ENCODE measurements around the gene KCTD2. TPM values are rescaled to one million over a fixed set of nuclear protein-coding genes. Genes with fewer than 3 reads are reported as not detected.

KCTD2 gene
- total RNA-seq, 2 donors from 2014 or later = 14.8 to 18.1 TPM

DNA sequence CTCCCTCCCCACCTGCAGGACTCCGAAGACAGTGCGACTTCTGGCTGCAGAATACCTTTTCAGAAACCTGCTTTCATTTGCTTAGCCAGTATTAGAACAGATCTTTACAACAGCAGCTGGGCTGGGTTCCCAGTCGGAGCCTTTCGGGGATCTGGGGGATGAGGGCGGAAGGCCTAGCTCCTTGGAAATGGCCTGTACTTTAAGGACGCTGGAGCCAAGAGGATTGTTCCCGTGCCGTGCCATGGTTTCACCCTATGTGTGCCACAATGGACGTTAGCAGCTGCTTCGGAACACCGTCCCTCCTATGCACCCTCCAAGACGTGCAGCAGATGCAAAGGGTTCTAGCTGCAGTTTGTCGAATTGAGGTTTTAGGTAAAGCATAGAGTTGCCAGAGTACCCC, 16.2 kb downstream of the KCTD2 start:
- Histone ChIP-seq H3K4me3 (no peak overlapping the region), H3K4me1 (no peaks in the 10 kb centered on the region), H3K9me3 (no peaks in the 10 kb centered on the region), H3K27me3 (no peaks in the 10 kb centered on the region), H3K9ac (ENCODE audit: low read depth in 2 of 2, low read length in 2 of 2) (no peak overlapping the region), H3K36me3 (peaks cover 3% of the 10 kb centered on the region), H3K27ac (no peak overlapping the region)
- no peak for DNase-seq
- intact Hi-C loops (cut with DNase I) = no loop called here
- TF ChIP-seq, protein P1, sequence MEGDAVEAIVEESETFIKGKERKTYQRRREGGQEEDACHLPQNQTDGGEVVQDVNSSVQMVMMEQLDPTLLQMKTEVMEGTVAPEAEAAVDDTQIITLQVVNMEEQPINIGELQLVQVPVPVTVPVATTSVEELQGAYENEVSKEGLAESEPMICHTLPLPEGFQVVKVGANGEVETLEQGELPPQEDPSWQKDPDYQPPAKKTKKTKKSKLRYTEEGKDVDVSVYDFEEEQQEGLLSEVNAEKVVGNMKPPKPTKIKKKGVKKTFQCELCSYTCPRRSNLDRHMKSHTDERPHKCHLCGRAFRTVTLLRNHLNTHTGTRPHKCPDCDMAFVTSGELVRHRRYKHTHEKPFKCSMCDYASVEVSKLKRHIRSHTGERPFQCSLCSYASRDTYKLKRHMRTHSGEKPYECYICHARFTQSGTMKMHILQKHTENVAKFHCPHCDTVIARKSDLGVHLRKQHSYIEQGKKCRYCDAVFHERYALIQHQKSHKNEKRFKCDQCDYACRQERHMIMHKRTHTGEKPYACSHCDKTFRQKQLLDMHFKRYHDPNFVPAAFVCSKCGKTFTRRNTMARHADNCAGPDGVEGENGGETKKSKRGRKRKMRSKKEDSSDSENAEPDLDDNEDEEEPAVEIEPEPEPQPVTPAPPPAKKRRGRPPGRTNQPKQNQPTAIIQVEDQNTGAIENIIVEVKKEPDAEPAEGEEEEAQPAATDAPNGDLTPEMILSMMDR (IDR thresholded peaks at IDR 0.05) = no peak

DNA sequence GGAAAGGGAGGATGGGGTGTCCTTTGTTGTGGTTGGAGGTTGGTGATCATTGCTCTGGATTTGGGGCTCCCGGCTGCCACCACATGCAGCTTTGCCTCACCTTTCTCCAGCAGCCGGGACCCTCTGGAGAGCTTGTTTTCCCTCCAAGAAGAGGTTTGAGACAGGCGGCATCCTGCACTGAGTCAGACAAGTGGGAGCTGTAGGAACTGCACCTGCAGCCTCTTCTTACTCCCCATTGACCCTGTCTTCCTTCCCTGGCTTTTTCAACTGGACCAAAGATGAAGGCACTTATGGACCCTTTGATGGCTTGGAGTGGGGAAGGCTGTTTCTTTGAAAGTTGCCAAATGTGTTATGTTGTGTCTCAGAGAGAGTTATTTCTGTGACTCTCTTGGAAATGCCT, 16.6 kb downstream of the KCTD2 start:
- DNase-seq = no peak
- intact Hi-C loops (cut with DNase I) = no loop called here
- no peaks in the 10 kb centered on the region for H3K4me1 ChIP-seq
- TF ChIP-seq, protein P1 (IDR thresholded peaks at IDR 0.05) = no peak
- no peaks in the 10 kb centered on the region for H3K9me3 ChIP-seq
- H3K4me3 ChIP-seq = no peak overlapping the region
- peaks cover 3% of the 10 kb centered on the region for H3K36me3 ChIP-seq
- H3K27me3 ChIP-seq = no peaks in the 10 kb centered on the region
- no peak overlapping the region for H3K27ac ChIP-seq
- H3K9ac ChIP-seq (ENCODE audit: low read depth in 2 of 2, low read length in 2 of 2) = no peak overlapping the region

DNA sequence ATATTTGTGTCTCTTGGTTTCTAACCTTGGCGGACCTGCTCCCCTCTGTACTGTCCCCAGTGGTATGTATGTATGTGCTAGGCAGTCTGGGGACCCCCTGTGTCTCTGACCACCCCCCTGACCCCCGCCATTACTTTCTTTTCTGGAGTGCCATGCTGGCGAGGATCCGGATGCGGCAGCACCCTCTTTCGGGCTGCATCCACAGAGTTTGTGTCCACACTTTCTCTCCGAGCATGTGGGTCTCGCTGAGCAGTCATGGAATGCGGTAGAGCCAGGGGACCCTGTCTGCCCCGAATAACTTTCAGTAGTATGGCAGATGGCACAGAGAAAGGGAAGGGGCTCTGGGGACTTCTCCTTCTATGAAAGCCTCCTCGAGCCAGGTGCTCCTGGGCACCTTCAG, 17.0 kb downstream of the KCTD2 start:
- Histone ChIP-seq H3K36me3 (peaks cover 3% of the 10 kb centered on the region), H3K9ac (ENCODE audit: low read depth in 2 of 2, low read length in 2 of 2) (no peak overlapping the region), H3K4me1 (no peaks in the 10 kb centered on the region), H3K4me3 (no peak overlapping the region), H3K27me3 (no peaks in the 10 kb centered on the region), H3K9me3 (no peaks in the 10 kb centered on the region), H3K27ac (no peak overlapping the region)
- intact Hi-C loops (cut with DNase I) = no loop called here
- no peak for DNase-seq
- TF ChIP-seq, protein P1 (IDR thresholded peaks at IDR 0.05) = no peak

DNA sequence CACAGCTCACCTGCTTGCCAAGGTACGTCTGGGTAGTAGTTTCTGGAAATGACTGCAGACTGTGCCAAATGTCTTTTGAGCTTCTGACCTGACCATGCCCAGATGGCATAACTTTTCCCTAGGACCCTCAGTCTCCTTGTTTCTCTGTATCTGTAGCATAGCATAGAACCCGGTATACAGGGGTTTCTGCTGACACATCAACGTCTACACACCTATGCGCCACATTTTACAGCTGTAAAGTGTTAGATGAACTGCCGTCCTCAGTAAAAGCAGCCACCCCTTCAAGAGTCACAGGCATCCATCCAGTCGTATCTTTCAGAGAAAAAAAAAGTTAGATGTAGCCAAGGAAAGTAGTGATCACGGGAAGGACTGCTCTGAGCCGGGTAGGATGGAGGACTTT, 17.4 kb downstream of the KCTD2 start:
- Histone ChIP-seq H3K36me3 (peaks cover 3% of the 10 kb centered on the region), H3K27ac (no peak overlapping the region), H3K27me3 (no peaks in the 10 kb centered on the region), H3K9ac (ENCODE audit: low read depth in 2 of 2, low read length in 2 of 2) (no peak overlapping the region), H3K4me3 (no peak overlapping the region), H3K4me1 (no peaks in the 10 kb centered on the region), H3K9me3 (no peaks in the 10 kb centered on the region)
- intact Hi-C loops (cut with DNase I) = no loop called here
- TF ChIP-seq, protein P1 (IDR thresholded peaks at IDR 0.05) = no peak
- DNase-seq = no peak

DNA sequence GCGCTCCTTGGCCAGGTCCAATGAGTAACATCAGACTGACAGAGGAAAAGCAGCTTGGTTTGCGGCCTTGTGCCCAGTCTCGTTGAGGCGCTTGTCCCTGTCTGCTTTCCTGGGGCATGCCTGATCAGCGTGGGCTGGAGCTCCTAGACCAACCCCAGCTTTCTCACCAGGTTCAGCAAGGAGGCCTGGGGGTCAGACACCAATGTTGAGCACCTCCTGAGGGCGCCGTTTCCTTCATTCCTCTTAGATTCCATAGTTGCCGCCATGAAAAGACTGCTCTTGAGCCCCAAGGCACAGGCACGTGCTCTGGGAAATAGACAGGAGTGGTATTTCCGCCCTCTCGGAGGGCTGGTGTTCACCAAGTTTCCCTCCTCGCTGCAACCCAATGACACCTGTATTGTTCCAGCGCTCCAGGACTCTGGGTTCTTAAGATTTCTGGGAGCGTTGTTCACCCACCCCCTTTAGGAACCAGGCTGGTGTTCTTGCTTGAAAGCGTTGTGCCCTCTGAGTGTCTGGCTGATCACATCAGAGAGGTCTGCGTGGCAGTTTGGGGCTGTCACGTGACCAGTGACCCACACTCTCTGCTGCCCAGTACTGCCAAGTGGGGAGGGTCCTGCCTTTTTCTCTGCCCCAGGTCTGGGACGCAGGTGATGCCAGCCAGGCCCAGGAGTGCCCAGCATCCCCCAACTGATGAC, 18.0 kb downstream of the KCTD2 start:
- Histone ChIP-seq H3K27ac (no peak overlapping the region), H3K9me3 (no peaks in the 10 kb centered on the region), H3K9ac (ENCODE audit: low read depth in 2 of 2, low read length in 2 of 2) (no peak overlapping the region), H3K27me3 (no peaks in the 10 kb centered on the region), H3K36me3 (peaks cover 3% of the 10 kb centered on the region), H3K4me3 (no peak overlapping the region), H3K4me1 (no peaks in the 10 kb centered on the region)
- intact Hi-C loops (cut with DNase I) = no loop called here
- no peak for DNase-seq
- TF ChIP-seq, protein P1 (IDR thresholded peaks at IDR 0.05) = no peak

All from colonic mucosa (tissue), 4 donors.